ENCODE data around the gene ASXL3.

Gene ASXL3

DNA sequence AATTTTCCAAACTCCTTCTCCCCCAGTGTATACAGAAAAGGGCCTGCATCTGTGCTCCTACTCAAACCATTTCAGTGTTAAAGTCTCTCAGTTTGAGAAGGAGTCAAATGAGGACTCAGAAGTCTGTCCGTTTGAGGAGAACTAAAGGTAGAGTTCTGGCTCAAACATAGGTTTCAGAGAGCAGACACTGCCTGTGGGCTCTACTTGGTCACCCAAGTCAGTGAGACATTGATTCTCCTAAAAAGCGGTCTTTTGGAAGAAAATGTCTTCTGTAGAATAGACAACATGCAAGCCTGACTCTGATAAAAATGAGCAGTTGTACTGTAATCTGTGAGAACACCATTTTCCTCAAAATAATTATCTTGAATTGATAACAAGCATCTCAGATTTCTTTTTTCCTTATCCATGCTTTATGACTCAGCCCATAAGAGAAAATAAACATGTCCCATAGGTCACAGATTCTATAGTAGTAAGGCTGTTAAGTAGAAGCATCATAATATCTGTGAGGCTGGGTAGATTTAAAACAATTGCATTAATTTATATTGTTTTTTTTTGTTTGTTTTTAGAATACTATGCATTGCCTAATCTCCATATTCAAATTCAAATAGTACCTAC is 82.8 kb downstream of the ASXL3 start:
- no peak for FAIRE-seq
- DNase-seq (ENCODE audit: insufficient read length, low spot score): no peak
- TF ChIP-seq POLR2A (IDR thresholded peaks at IDR 0.05; ENCODE audit: low read depth, low read length): no peak

DNA sequence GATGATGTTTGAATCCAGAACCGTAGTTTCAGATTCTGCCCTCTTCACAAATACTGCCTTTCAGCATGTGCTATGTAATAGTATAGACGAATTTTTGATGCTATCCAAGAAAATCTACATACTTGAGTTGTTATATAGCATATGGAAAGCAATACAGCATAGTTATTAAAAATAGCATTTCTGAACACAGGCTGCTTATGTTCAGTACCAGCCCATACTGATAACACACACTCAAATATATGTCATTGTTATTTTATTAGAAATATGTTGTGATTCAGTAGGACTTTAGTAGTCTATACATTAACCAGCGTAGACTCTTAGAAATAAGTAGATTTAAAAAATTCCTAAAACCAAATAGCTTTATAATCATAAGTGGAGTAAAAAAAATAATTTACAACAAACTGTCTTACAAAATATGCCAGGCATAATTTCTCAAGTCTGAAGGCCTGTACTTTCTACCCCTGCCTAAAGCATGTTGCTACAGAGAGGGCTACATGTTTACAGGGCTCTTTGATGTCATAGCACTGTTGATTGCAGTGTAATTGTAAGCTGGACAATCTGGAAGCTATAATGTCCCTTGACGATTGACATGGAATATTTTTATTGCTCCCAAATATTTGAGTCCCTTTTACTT is 86.3 kb downstream of the ASXL3 start:
- TF ChIP-seq POLR2A (IDR thresholded peaks at IDR 0.05; ENCODE audit: low read depth, low read length): no peak
- FAIRE-seq (no peak), DNase-seq (ENCODE audit: insufficient read length, low spot score) (no peak)

DNA sequence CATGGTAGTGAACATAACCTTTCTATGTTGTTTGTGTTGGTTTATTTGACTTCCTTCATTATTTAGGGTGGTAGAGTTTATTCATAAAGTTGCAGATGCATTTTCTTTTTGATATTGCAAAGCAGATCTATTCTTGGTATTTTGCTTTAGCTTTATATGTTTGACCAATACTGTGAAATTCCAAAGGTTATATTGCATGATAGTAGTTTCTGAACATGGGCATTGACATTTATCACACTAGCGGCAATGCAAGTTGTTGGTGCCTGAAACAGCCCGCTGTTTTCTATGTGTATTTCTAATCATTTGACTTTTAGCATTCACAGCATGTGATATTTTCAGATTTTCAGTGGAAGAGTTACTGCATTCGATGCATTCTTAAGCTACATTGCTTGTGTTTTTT is 87.2 kb downstream of the ASXL3 start:
- no peak for TF ChIP-seq POLR2A (IDR thresholded peaks at IDR 0.05; ENCODE audit: low read depth, low read length)
- FAIRE-seq: no peak
- no peak for DNase-seq (ENCODE audit: insufficient read length, low spot score)

DNA sequence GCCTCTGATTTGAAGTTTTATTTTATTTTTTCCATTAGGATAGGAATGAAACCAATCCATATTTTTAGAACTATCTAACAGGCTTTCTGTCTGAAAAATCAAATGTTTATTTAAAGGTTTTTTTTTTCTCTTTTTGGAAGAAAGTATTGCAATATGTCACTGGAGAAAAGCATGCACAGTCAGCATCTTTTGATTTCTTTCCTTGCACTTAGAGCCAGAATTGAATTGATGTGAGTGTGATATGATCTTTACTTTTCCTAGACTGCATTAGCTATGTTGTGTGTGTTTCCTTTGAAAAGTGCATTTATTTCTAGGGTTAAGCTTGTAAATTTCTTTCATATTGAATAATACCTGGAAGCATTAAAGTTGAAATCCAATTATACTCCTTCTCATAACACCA is 87.6 kb downstream of the ASXL3 start:
- FAIRE-seq (no peak), DNase-seq (ENCODE audit: insufficient read length, low spot score) (no peak)
- no peak for TF ChIP-seq POLR2A (IDR thresholded peaks at IDR 0.05; ENCODE audit: low read depth, low read length)

DNA sequence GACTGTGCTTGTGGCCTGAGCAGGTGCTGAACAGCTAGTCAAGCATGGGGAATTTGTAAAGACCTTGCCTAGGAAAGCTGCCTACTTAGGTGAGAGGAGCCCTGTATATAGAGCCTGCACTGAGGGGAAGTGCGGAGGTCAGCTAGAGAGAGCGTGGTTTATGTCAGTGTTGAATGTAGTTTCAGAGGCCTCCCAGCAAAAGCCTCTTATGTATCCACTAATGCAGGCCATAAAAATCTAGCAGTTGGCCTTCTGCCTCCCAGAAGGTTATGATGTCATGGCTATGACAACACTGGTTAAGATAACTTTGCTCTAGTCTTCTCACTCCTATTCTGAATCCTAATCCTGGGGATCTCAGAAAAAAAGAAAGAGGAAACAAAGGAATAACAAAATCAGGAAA is 88.9 kb downstream of the ASXL3 start:
- no peak for TF ChIP-seq POLR2A (IDR thresholded peaks at IDR 0.05; ENCODE audit: low read depth, low read length)
- FAIRE-seq (no peak), DNase-seq (ENCODE audit: insufficient read length, low spot score) (no peak)

DNA sequence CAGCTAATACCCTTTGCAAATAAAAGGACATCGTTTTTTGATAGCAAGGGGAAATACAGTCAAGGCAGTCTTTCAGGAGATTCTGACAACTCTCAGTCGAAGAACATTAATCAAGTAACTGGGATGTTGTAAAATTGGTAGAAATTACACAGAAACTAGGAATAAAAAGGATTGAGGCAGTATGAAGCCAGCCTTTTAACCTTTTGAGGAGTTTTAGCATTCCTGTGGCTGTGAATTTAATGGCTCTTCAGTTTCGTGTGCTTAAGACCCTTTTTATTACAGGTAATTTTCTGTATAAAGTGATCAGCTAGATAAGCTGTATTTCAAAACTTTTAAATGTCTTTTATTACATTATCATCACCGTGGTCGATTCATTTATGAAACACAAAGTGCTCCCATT is 91.6 kb downstream of the ASXL3 start:
- DNase-seq (ENCODE audit: insufficient read length, low spot score) (no peak), FAIRE-seq (no peak)
- TF ChIP-seq POLR2A (IDR thresholded peaks at IDR 0.05; ENCODE audit: low read depth, low read length): no peak

DNA sequence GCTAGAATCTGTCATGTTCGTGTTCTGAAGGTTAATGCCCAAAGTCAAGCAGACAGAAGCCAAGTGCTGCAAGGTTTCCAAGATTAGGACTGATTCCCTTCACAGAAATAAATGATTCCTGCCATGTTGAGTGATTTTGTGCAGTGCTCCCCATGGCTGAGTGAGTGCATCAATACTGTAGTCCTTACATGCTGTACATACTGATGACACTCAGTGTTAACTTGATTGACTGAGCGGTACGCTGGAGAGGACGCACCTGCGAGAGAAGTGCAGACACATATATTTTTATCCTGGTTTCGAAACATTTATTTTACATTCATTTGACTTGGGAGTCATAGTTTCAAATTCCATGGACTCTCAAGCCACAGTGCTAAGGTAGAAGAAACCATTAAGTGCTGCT is 92.0 kb downstream of the ASXL3 start:
- no peak for DNase-seq (ENCODE audit: insufficient read length, low spot score)
- no peak for FAIRE-seq
- no peak for TF ChIP-seq POLR2A (IDR thresholded peaks at IDR 0.05; ENCODE audit: low read depth, low read length)

DNA sequence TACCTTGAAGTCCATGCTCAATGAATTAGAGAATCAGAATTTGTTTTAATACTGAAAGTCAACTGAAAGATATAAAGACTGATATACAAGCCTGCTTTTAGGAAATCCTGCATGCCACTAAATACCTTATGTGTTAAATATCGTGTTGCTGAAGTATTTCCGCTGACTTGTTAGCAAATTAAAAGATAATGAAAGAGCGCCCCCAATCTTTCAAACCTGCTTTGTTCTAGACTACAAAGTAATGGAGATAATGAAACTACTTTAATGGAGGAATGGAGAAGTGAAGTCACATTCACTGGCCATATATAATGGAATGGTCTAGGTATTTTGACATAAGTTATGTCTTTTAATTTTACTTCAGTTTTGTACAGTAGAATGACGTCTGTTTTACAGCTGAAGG is 95.7 kb downstream of the ASXL3 start:
- no peak for TF ChIP-seq POLR2A (IDR thresholded peaks at IDR 0.05; ENCODE audit: low read depth, low read length)
- no peak for DNase-seq (ENCODE audit: insufficient read length, low spot score)
- no peak for FAIRE-seq

DNA sequence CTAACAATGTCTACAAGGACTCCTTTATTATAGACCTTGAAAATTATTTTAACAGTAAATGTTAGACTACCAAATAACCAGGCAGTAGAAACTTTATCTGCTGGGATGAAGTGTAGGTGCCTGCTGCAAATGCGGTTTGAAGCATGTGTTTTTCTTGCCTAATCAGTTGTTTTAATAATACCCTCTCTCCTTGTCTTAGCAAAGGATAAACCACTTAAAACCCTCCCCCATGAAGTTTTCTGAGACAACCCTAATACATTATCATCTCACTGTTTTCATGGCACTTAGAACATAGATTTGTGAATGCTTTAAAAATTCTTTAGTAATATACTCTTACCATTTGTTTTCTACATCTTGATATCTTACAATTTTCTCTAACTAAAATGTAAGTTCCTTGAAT is 98.6 kb downstream of the ASXL3 start:
- TF ChIP-seq POLR2A (IDR thresholded peaks at IDR 0.05; ENCODE audit: low read depth, low read length): no peak
- no peak for FAIRE-seq

DNA sequence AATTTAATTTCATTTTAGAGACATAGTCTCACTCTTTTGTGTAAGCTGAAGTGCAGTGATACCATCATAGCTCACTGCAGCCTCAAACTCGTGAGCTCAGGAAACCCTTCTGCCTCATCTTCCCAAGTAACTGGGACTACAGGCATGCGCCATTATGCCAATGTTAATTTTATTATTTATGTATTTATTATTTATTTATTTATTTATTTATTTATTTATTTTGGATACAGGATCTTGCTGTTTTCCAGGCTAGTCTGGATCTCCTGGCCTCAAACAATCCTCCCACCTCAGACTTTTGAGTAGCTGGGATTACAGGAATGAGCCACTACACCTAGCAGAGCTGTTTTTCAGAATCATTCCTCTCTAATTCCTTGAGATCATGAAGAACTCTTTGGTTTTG is 99.9 kb downstream of the ASXL3 start:
- no peak for DNase-seq (ENCODE audit: insufficient read length, low spot score)

More for the DNA sequence above, 98.6 kb downstream of the ASXL3 start:
- DNase-seq (ENCODE audit: insufficient read length, low spot score): no peak

DNA sequence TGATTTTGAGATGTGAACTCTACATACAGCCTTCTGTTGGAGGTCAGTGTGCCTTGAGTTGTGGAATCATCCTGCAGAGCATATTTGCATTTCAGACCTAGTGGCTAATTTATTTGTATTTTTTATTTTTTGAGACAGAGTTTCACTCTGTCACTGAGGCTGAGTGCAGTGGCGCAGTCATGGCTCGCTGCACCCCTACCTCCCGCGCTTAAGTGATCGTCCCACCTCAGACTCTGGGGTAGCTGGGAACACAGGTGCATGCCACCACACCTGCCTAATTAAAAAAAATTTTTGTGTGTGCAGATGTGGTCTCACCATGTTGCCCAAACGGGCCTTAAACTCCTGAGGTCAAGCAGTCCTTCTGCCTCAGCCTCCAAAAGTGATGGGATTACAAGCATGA is 104.4 kb downstream of the ASXL3 start:
- no peak for TF ChIP-seq POLR2A (IDR thresholded peaks at IDR 0.05; ENCODE audit: low read depth, low read length)
- DNase-seq (ENCODE audit: insufficient read length, low spot score) (no peak), FAIRE-seq (no peak)

More for the DNA sequence above, 99.9 kb downstream of the ASXL3 start:
- FAIRE-seq: no peak
- TF ChIP-seq POLR2A (IDR thresholded peaks at IDR 0.05; ENCODE audit: low read depth, low read length): no peak

DNA sequence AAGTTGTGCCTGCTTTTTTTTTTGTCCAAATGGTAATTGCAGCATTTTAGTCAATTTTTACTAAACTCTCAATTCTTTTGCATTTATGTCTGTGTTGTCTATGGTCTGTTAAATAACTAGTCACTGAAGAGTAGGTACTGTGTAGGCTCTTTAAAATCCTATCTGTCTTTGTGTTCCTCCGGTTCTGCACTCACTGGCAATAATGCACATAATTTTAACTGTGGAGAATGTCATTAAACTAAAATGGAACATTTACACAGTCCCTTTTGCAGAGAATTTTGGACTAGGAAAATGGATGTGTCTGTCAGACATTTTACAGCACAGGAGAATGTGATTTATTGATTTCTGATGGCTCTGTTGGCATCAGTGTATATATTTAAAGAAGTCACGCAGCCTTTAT is 116.6 kb downstream of the ASXL3 start:
- TF ChIP-seq POLR2A (IDR thresholded peaks at IDR 0.05; ENCODE audit: low read depth, low read length): no peak
- FAIRE-seq: no peak
- no peak for DNase-seq (ENCODE audit: insufficient read length, low spot score)

DNA sequence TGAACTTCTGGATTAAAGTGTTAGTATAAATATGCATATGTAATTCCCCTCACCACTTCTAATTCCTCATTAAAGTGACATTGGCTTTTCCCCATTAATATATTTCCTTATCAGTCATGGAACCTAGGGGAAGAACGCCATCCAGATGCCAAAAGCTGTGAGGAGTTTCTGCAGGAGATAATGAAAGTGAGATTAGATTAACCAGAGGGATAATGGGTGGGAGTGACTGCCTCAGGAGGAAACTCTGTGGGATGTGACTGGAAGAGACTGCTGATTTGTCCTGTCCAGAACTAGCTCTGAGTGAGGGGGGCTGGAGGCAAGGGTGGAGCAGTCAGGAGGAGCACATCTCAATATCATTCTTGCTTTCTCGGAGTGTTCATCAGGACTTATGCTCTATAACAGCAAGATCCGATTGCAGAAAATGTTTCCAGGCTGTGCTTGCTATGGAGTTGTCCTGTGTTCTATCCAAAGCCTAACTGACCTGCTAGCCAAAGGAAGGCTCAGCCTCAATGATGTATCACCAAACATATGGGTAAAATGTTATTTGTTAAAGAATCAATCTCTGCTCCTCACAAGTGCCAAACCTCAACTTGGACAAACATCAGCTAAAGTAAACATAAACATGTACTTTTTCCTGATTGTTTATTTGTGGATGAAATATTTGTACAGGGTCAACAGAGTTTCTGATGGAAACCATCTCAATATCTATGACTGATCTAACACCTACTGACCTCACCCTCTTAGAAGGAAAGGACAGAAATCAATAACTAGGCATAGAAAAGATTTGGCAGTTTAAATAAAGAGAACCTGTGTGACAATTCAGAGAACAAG is 118.5 kb downstream of the ASXL3 start:
- FAIRE-seq: no peak
- DNase-seq (ENCODE audit: insufficient read length, low spot score): no peak
- TF ChIP-seq POLR2A (IDR thresholded peaks at IDR 0.05; ENCODE audit: low read depth, low read length): no peak

DNA sequence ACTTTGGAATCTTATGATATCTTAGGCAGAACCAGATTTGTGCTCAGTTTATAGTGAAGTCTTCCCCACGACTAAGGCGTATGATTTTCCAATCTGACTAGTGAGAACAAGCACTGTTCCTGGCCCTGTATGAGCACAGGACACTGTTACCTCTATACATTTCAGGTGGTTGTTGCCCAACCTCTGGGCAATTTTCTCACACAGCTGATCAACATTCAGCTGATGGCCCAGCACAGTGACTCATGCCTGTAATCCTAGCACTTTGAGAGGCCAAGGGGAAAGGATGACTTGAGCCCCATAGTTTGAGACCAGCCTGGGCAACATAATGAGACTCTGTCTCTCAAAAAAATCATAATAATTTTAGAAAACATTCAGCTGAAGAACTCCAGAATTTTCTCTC is 119.5 kb downstream of the ASXL3 start:
- FAIRE-seq: no peak

DNA sequence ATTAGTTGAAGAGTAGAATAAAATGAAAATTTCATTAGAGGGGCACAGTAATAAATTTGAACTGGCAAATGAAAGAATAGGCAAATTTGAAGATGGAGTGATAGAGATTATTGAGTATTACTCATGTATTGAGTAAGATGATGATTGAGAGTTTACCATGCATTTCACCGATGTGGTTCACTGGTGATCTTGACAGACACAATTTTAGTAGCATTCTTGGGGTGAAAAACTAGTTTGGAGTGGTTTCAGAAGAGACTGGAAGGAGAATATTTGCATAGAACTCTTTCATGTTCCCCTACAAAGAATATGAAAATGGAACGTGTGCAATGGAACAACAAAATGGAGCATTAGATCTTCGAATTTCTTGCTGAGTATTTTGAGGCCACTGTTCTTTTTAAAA is 121.4 kb downstream of the ASXL3 start:
- no peak for TF ChIP-seq POLR2A (IDR thresholded peaks at IDR 0.05; ENCODE audit: low read depth, low read length)
- DNase-seq (ENCODE audit: insufficient read length, low spot score): no peak
- FAIRE-seq: no peak

More for the DNA sequence above, 119.5 kb downstream of the ASXL3 start:
- no peak for DNase-seq (ENCODE audit: insufficient read length, low spot score)
- no peak for TF ChIP-seq POLR2A (IDR thresholded peaks at IDR 0.05; ENCODE audit: low read depth, low read length)
